AG20443 (cell line): Measurements from ENCODE around the gene ZBTB5.
"Not testable (repeated sequence)": the region's sequence is repeated elsewhere in the genome, so short reads cannot be mapped to it uniquely, and the experiment has no call there.

Experiments used
- DNase-seq: peaks from one replicate; pipeline ENCODE4 v3.0.0; 2012; ENCODE audit warnings: low spot score, mixed read lengths

ZBTB5 gene

DNA sequence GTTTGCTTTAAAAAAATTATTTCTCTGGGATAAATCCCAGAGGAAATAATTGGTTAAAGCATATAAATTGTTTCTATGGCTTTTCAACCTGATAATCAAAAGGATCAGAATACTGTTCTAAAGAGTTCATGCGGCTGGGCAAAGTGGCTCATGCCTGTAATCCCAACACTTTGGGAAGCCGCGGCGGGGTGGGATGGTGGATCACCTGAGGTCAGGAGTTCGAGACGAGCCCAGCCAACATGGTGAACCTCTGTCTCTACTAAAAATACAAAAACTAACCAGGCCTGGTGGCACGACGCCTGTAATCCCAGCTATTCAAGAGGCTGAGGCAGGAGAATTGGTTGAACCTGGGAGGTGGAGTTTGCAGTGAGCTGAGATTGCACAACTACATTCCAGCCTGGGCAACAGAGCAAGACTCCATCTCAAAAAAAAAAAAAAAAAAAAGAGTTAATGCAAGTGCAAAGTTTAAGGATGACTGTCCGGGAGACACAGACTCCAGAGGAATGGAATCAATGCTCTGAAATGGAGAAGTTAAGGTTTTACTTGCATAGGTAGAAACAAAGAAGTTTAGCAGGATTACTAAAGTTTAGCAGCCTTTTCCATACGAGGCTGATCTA lies 59.4 kb downstream of the ZBTB5 start:
- no peak for DNase-seq

DNA sequence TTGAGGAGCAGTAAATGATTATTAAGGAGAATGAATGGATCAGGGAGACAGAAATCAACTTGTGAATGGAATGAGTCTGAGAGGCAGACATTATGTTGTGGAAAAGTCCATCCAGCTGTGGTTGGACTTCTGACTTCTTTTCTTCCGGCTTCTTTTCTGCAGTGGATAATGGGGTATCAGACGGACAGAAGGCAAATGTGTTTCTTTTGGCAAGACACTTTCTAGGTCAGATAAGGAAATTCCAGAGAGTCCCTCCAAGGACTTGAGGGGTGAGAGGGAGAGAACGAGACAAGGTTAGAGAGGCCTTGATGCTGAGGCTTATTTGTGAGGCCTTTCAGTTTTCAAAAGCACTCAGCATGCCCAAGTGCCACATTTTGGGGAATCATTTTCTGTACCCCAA lies 59.9 kb downstream of the ZBTB5 start:
- DNase-seq = no peak

DNA sequence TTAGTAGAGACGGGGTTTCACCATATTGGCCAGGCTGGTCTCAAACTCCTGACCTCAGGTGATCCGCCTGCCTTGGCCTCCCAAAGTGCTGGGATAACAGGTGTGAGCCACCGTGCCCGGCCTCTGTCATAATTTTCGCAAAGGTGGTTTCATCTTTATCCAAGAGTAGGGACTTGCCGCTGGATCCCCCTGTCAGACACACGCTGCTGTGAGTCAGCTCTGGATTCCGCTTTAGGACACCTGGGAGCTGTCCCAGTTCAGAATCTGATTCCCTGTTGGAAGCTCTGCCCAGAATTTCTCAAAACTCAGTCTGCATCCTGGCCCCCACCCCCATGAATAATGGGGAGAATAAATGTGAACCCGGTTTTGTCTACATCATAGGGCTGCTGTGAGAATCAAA lies 60.7 kb downstream of the ZBTB5 start:
- DNase-seq = no peak

DNA sequence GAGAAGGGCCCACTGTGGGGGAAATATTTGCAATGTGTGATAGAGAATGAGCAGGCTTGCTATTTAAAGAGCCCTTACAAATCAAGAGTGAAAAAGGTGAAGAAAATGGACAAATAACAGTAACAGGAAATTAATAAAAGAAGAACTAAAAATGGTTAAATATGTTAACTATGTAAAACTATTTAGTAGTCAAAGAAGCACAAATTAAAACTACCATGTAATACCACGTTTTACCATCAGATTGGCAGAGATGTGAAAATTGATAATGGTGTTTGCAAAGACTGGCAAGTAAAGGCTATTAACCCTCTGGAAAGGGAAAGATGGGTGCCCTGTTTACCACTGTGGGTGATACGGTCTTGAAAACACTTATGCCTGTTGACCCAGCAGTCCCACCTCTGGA lies 65.9 kb downstream of the ZBTB5 start:
- DNase-seq = no peak

DNA sequence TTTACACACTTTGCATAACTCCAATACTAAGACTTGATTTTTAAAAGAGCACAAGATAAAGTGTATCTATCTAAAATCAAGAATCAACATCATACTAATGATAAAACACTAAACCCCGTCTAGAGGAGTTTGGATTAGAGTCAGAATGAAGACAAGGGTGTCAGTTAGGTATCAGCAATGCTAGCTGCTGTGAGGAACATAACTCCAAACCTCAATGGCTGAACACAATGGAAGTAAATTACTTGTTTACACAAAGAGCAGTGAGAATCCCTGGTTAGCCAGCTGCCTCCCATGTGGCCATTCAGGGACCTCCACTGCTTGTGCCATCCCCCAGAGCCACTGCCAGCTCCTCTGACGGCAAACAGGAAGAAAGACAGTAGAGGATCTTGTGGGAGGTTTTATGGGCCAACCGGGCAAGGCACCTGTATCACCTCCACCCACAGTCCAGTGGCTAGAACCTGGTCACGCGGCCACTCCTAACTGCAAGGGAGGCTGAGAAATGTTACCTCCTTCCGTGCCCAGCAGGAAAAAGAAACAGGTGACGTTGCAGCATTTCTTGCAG lies 66.7 kb downstream of the ZBTB5 start:
- no peak for DNase-seq

DNA sequence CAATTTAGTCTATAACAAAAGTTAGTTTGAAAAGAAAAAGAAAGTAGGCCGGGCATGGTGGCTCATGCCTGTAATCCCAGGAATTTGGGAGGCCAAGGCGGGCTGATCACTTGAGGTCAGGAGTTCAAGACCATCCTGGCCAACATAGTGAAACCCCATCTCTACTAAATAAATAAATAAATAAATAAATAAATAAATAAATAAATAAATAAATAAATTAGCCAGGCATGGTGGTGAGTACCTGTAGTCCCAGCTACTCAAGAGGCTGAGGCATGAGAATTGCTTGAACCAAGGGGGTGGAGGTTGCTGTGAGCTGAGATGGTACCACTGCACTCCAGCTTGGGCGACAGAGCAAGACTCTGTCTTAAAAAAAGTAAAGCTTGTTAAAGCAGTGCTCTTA lies 67.3 kb downstream of the ZBTB5 start:
- DNase-seq = not testable (repeated sequence)

DNA sequence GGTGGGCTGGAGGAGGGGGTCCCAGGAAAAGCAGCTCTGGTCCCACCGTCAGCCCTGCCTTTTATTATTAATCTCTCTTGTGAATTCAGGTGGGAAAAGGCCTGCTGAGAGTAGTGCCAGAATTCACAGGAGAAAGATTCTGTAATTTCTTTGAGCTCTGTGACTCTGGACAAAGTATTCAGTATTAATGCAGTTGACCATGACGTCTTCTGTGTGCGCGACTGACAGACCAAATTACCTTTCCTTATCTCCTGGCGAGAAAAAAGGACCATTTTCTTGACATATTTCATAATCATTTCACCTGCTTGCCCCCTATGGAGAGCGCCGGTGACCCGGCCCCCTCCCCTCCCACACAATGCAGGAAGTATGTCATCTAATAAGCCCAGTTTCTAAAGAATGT lies 69.6 kb downstream of the ZBTB5 start:
- DNase-seq = no peak

DNA sequence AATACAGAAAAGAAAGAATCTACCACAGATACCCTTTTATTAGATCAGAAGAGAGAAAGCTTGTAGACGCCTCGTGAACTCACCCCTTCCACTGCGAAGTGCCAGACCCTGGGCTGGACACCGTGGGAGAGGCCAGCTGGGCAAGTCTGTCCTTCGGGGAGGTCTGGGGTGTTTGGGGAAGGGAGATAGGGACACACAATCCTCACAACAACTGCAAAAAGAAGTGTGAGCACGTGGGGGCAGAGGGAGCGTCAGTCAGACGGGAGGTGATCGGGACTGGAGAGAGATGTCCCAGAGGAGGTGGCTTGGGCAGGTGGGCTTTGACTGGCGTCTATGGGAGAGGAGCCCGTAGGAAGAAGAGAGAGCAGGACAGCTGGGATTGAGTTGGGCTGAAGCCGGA lies 70.0 kb downstream of the ZBTB5 start:
- DNase-seq = no peak

DNA sequence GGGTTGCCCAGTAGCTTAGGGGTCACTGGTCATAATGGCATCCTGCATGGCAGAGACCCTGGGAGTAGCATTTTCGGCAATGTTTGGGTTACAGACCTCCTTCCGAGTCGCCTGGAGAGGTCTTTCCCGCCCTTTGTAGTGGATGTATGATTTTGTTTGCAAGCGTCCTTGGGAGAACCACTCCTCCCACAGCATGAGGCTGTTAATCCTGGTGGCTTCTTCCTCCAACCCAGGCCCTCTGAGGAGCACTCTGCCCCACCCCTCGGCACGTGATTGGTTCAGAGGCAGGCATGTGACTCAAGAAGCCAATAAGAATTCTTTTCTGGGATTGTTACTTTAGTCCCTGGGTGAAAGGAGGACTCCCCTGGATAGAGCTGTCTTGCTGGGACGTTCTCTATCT lies 73.0 kb downstream of the ZBTB5 start:
- no peak for DNase-seq

DNA sequence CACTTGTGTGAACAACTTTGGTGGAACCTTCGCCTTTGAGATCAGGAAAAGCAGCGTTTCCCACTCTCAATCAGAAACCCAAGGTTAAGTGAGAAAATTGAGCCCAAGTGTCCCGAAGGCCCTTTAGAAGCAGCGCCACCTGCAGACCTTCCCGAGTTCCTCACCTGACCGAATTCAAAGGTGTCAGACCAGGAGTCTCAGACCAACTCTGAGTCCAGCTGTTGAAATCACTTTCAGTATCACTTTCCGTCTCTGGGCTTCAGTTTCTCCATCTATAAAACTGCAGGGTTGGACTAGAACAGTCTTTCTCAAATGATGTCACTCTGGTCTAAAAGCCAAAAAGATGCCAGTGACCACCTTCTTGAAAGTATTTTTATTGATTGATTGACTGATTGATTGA lies 74.5 kb downstream of the ZBTB5 start:
- no peak for DNase-seq
